Smooth muscle cell of the brain vasculature (primary cell): ENCODE results near the gene GCNT2.
"Not testable (repeated sequence)": the region's sequence is repeated elsewhere in the genome, so short reads cannot be mapped to it uniquely, and the experiment has no call there.

Experiments used
- DNase-seq: peaks from one replicate; pipeline ENCODE4 v3.0.0-alpha.2; 2012; ENCODE audit warnings: low read depth, low spot score

The GCNT2 gene

DNA sequence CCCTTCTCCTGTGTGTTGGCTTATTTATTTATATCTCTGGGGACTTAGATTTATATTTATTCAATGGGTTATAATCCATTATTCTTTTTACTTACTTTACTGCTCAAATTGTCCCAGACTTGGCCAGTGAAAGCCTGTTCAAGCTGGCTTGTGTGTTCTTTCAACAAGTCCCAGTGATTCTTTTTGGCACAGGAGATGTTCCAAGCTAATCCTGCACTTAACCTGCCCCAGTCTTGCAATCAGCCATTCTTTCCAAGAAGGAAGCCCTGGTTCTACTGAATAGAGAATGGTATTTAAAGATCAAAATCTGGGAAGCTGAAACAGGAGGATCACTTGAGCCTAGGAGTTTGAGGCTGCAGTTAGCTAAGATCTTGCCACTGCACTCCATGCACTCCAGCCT lies 26.7 kb downstream of the GCNT2 start:
- DNase-seq: no peak

DNA sequence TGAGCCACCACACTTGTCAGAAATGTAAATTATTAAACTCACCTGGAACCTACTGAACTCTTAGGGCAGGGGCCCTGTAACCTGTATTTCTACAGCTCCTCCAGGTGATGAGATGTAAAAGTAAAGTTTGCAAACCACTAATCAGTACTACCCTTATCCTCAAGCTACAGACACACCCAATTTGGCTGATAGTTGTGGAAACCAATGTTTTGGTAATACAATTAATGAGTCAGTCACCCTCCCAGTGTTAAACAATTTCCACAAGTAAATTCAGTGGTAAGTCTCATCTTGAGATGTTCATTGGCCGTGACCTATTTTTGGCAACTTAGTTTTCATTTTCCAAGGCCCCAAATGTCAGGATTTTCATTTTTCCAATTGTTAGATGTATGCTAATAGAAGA lies 29.6 kb downstream of the GCNT2 start:
- DNase-seq: no peak

DNA sequence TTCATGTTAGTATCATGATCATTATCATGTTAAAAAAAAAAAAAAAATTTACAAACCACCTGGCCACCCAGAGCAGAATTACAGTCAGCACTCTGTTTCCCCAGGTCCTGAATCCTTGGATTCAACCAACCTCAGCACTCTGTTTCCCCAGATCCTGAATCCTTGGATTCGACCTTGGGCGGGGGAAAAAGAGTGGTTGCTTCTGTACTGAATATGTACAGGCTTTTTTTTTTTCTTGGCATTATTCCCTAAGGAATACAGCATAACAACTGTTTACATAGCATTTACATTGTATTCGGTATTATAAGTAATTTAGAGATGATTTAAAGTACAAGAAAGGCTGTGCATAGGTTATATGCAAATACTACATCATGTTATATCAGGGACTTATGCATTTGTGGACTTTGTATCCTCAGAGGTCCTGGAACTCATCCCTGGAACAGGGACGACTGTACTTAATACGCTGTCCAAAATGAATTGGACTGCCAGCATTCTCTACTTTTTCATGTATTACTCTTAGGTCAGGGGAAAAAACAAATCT lies 31.2 kb downstream of the GCNT2 start:
- DNase-seq: no peak

DNA sequence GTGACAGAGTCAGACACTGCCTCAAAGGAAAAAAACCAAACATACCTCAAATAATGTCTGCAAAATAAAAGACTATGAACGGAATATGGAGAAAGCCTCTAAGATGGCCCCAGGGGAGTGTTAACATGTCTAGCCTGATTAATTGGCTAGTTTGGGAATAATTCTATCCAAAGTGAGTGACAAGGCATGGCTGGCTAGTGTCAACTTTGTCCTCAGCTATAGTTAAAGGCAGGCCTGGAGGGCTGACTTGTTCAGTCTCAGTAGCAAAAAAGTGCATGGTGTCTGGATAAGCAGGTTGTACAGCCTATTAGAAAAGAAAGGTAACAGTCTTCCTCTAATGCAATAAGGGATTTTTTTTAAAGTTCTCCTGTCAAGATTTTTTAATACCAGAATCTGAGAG lies 32.7 kb downstream of the GCNT2 start:
- DNase-seq: no peak

DNA sequence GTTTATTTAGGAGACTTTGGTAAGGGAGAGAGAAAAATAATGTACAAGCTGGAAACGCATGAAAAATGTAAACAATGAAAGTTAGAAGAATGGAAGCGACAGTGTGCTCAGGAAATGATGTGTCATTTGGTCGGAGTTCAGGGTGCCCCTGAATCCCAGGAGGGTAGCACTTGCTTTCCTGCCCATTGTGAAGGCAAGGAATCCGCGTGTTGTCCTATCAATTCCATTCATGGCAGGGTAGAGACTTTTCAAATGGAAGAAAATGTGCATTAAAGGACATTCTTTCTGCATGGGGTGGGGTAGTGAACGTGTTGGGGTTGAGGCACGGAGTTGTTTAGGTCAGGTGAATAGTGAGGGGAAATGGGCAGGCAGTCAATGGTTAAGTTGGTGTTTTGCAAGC lies 33.7 kb downstream of the GCNT2 start:
- no peak for DNase-seq

DNA sequence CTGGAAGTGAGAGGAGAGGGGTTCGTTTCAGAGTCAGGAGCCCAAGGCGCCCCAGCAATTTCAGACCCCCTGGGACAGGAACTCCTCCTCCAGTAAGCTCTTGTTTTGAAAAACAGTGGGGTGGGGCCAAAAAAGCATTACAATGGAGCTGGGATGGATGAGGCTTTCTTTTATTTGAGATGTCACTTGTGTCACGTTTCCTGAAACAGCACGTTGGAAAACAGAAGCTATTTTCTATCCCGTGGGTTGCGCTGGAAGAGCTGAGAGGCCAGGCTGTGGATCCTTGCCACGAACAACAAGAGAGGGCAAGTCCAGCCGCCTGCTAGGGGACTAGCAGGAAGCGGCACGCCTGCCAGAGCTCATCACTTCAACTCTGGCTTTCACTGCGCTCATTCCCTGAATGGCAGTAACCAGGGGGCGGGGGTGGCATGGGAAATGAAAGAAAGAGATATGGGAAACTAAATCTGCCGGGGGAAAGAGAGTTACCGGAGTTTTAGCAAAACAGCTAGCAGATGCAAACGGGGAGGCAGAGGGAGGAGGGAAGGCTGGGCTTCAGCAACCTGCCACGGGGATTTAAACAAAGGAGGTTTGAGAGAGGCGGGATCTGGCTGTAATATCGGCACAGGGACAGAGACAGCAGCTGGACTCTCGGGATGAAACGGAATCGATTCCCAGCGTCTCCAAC lies 34.6 kb downstream of the GCNT2 start:
- DNase-seq: peak; percentile 7

DNA sequence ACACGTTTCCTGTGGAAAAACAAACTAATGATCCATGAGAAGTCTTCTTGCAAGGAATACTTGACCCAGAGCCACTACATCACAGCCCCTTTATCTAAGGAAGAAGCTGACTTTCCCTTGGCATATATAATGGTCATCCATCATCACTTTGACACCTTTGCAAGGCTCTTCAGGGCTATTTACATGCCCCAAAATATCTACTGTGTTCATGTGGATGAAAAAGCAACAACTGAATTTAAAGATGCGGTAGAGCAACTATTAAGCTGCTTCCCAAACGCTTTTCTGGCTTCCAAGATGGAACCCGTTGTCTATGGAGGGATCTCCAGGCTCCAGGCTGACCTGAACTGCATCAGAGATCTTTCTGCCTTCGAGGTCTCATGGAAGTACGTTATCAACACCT lies 35.4 kb downstream of the GCNT2 start:
- DNase-seq: no peak

DNA sequence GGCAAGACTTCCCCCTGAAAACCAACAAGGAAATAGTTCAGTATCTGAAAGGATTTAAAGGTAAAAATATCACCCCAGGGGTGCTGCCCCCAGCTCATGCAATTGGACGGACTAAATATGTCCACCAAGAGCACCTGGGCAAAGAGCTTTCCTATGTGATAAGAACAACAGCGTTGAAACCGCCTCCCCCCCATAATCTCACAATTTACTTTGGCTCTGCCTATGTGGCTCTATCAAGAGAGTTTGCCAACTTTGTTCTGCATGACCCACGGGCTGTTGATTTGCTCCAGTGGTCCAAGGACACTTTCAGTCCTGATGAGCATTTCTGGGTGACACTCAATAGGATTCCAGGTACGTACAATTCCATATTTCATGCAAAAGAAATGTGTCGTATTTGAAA lies 35.8 kb downstream of the GCNT2 start:
- DNase-seq: no peak

DNA sequence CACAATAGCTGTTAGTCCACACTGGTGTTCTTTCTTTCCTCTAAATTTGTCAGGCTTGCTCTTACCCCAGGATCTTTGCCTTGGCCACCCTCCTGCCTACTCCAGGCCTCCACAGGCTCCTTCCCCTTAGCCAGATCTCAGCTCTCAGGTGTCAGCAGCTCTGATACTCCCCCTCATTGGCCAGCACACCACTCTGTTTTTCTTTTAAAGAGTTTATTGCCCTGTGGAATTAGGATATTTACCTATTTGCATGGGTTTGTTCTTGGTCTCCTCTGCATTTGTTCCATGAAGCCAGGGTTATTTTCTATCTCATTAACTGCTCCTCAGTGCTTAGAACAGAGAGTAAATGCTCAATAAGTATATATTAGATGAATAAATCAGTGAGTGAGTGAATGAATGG lies 36.8 kb downstream of the GCNT2 start:
- no peak for DNase-seq

DNA sequence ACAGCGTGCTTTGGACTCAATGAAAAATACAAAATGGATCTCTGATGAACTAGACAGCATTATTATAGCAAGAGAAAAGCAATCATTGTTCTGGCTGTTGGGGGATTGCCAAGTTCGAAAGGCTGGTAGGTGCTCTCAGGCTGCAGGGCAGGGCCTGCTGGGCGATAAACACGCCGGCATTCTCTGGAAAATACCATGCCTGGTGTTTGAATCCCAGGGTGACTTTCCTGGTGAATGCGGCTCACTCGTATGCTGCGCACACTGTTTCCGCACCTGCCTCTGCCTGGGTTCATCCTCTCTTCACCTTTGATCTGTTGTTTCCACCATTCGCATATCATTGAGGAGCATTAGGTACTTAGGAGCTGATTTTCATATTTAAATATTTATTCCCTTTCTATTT lies 37.4 kb downstream of the GCNT2 start:
- no peak for DNase-seq

DNA sequence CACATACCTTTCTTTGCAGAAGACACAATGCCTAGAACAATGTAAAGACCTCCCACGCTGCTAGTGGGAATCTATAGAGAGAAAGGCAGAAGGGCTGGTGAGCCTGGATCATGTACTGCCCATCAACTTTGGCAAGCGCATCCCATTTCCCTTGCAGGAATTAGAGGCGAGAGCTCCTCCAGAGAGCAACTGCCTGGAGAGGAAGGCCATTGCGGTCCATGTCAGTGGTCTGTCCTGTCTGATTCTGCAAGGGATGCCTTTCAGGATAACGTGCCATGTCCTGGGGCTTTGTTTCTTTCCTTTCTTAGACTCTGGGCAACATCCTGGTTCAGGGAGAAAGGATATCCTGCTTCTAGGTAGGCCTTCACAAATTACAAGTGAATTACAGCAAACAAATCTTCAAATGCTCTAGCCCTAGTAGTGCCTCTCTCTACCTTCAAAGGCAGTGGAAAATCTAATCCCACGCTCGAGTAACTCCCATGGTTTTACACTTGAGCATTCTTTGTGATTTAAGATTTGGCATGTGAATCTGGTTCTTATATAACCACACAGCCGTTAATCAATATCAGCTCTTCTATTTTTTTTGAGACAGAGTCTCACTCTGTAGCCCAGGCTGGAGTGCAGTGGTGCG lies 38.5 kb downstream of the GCNT2 start:
- no peak for DNase-seq

DNA sequence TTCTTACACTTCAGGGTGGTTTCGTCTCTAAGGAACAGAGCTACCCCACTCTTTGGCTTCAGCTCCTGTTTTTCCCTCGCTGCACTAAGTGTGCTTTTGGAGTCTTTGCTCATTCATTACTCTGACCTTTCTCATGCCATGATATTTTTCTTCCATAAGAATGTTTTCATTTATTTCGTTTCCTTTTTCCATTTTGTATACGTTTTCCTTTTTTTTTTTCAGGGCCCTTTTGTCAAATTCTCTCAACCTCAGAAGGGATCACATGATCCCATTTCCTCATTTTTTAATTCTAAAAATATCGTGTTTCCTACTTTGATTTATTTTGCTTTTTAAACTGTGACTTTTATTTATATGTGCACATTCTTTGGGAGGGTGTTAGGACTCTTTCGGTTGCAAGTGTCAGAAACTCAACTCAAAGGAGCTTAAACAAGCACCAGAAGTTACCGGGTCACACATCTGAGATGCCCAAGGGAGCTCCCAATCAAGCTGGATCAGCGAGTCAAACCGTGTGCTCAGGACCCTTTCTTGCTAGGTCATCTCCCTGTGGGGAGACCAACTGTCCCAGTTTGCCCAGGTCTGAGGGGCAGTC lies 40.6 kb downstream of the GCNT2 start:
- DNase-seq: no peak

DNA sequence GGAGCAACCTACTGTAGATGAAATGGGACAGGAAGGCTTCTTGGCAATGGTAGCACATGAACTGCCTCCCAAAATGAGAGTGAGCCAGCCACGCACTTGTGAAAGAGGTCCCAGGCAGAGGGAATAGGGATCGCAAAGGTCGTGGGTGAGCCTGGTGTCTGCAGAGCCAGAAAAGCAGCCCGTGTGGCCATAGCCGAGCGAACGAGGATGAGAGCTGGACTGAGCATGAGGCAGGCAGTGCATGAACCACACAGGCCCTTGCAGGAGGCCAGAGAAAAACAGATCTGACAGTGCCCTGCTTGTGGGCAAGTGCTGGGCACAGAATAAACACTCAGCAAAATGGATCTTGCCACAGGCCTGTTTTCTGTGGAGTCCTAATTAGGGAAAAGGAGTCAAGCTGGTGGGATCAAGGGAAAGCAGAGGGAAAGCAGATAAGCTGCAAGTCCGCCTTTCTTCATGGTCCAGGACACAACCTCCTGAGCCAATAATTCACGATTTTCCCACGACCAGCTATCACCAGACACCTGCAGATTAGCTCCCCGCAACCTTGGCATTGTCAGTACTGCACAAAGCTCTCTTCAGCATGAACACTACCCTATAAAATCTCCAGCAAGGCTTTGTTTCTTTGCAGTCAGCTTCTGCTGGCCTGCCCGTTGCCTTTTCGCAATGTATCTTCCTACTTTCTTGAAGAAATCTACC lies 44.0 kb downstream of the GCNT2 start:
- DNase-seq: no peak

DNA sequence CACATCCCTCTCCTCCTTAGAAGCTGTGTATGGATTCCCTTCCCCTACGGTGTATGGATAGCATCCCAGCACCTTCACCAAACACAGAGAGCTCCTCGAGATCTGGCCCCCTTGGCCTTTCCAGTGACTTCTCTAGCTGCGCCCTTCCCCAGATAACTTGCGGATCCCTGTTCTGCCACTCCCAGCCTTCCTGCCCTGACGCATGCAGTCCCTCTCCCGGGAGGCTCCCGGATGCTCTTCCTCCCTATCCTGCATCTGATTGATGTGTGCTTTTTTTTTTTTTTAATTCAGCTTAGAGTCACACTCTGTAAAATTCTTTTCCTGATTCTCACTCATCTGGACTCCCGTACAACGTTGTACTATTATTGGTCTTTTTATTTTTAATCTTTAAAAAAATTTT lies 44.8 kb downstream of the GCNT2 start:
- DNase-seq: no peak

DNA sequence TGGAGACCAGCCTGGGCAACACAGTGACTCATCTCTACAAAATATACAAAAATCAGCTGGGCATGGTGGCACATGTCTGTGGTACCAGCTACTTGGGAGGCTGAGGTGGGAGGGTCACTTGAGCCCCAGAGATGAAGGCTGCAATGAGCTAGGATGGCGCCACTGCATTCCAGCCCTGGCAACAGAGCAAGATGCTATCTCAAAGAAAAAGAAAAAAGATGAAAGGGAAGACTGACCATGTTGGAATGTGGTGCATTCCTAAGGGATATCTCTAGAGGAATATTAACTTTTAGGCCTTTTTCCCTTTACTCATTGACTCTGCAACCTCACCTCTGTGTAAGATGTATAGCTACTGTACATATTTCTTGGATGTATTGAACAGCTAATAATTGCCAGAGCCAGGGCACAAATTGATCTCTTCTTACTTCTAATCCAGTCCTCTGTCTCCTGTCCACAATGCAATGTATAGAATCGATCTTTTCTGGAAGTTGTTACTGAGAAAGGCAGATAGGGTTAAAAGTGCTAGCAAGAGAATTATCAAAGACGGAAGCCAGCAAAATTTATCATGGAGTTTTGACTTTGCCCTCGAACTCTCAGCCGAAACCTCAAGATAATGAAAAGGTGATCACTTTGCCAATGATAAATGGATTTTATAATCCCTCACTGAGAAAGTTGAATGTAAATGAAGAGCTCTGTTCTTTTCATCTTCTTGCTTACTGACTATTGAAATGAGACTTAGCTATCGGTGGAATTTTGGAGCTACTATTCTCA lies 46.3 kb downstream of the GCNT2 start:
- DNase-seq: no peak

DNA sequence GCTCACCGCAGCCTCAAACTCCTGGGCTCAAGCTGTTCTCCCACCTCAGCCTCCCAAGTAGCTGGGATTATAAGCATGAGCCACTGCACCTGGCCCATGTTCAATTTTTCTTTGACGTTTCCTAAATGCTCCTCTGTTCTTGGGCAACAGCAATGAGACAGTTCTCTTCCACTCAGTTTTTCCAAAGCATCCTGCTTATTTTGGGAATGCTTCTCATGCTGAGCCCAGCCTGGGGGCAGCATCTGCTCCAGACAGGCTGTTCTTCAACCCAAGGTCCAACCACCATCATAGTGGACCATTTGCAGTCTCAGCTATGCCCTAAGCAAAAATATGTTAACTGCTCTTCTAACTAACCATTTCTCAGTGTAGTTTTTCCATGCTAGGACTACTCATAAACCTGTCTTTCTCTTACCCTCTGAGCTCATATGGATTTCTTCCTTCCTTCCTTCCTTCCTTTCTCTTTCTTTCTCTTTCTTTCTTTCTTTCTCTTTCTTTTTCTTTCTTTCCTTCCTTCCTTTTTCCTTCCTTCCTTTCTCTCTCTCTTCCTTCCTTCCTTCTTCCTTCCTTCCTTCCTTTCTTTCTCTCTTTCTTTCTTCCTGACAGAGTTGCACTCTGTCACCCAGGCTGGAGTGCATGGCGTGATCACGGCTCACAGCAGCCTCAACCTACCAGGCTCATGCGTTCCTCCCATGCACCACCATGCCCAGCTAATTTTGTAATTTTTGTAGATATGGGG lies 48.4 kb downstream of the GCNT2 start:
- DNase-seq: no peak

DNA sequence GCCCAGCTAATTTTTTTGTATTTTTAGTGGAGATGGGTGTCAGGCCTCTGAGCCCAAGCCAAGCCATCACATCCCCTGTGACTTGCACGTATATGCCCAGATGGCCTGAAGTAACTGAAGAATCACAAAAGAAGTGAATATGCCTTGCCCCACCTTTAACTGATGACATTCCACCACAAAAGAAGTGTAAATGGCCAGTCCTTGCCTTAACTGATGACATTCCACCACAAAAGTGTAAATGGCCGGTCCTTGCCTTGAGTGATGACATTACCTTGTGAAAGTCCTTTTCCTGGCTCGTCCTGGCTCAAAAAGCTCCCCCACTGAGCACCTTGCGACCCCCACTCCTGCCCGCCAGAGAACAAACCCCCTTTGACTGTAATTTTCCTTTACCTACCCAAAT lies 54.4 kb downstream of the GCNT2 start:
- not testable (repeated sequence) for DNase-seq

DNA sequence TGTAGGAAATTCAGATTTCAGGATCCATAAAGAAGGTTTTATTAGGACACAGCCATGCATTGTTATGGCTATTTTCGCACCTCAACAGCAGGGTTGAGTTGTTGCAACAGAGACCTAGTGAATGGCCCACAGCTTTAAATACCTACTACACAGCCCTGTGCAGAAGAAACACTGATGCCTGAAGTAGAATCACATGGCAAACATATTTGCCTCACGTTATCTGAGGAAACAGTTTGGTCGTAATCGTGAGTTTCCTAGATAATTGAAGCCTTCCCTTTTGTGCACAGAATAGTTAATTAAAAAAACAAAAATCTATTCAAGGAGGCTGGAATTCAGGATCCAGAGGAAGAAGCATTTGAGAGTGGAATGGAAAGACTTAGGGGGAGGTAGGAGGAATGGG lies 55.1 kb downstream of the GCNT2 start:
- no peak for DNase-seq

DNA sequence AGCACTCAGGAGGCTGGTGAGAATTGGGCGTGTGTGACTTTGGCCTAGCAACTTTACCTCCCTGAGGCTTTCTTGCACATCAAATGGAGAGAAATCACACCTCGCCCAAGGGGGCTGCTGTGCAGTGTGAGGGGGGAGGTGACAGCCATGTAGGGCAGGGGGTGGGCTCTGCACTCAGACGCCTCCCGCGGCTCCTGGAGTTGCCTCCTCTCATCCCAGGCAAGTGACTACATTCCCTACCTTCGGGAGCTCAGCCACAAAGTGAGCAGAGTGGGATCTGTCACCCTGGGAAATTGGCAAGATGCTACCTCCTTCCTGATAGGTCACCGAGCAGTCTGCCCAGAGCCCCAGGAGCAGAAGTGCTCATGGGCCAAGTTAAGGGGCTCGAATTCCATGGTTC lies 56.0 kb downstream of the GCNT2 start:
- no peak for DNase-seq

DNA sequence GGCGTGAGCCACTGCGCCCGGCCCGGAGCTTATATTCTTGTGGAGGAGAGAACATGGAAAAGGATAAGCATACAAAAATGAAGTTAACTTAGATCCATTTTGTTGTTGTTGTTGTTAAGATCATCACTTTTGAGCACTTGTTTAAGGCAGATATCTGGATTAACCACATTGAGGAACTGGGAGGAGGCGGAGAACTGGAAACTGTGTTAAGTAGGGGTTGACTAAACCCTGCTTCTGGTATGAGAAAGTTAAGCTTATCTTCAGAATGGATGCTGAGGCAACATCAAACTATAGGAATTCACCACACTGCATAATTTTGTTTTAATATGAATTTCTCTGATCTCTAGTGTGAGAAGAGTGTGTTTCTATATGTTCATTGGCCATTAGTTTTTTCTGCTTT lies 57.6 kb downstream of the GCNT2 start:
- no peak for DNase-seq

DNA sequence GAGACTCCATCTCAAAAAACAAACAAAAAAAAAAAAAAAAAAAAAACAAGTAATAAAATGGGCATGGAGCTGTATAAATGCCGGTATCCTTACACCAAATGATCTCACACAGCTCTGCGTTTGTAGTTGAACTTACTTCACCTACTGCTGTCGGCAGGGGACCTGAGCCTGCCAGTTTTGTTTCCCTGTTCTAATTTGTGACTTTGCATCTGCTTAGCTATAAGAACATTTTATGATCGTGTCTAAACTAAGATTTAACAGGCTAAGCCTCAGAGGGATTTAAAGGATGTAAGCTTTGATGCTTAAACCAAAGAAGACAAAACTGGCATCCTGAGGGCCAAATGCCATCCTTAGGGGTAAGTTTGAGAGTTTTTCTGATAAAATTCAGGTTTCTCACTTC lies 58.7 kb downstream of the GCNT2 start:
- DNase-seq: no peak
